Globus pallidus (tissue), 1 donor: ENCODE data around the gene FAM83B.
"Not testable (repeated sequence)": the region's sequence is repeated elsewhere in the genome, so short reads cannot be mapped to it uniquely, and the experiment has no call there.

Experiments used
- DNase-seq: peaks from one replicate; pipeline ENCODE4 v3.0.0-alpha.2; 2015; ENCODE audit warnings: low spot score

FAM83B gene

GRCh38 chr6:54860739-54861138, 14.2 kb downstream of the FAM83B start:
- no peak for DNase-seq

GRCh38 chr6:54861905-54862616, 15.5 kb downstream of the FAM83B start:
- DNase-seq, result no peak

- no peak for DNase-seq
Measured at GRCh38 chr6:54864272-54864671, 17.7 kb downstream of the FAM83B start.

GRCh38 chr6:54865091-54865631, 18.6 kb downstream of the FAM83B start:
- DNase-seq, result no peak

GRCh38 chr6:54868556-54868955, 22.0 kb downstream of the FAM83B start:
- no peak for DNase-seq

GRCh38 chr6:54873599-54873998, 27.0 kb downstream of the FAM83B start:
- no peak for DNase-seq

- no peak for DNase-seq
Measured at GRCh38 chr6:54874349-54875048, 27.9 kb downstream of the FAM83B start.

GRCh38 chr6:54875539-54875938, 29.0 kb downstream of the FAM83B start:
- no peak for DNase-seq

GRCh38 chr6:54876365-54876764, 29.8 kb downstream of the FAM83B start:
- DNase-seq, result no peak

GRCh38 chr6:54876871-54877270, 30.3 kb downstream of the FAM83B start:
- DNase-seq, result no peak

- no peak for DNase-seq
Measured at GRCh38 chr6:54877713-54878317, 31.2 kb downstream of the FAM83B start.

GRCh38 chr6:54878718-54879117, 32.1 kb downstream of the FAM83B start:
- no peak for DNase-seq

GRCh38 chr6:54879188-54879985, 32.8 kb downstream of the FAM83B start:
- no peak for DNase-seq

GRCh38 chr6:54881067-54881730, 34.6 kb downstream of the FAM83B start:
- no peak for DNase-seq

GRCh38 chr6:54881891-54882290, 35.3 kb downstream of the FAM83B start:
- DNase-seq, result not testable (repeated sequence)

GRCh38 chr6:54886932-54887584, 40.5 kb downstream of the FAM83B start:
- no peak for DNase-seq

GRCh38 chr6:54891536-54891935, 45.0 kb downstream of the FAM83B start:
- DNase-seq, result no peak

GRCh38 chr6:54892831-54893230, 46.3 kb downstream of the FAM83B start:
- DNase-seq, result no peak

- DNase-seq, result no peak
Measured at GRCh38 chr6:54893818-54894217, 47.2 kb downstream of the FAM83B start.

GRCh38 chr6:54896302-54896701, 49.7 kb downstream of the FAM83B start:
- no peak for DNase-seq
